Raji (cell line): Measurements from ENCODE around the gene SOAT2.

Experiments
- POLR2A ChIP-seq: IDR thresholded peaks from 2 replicates; pipeline ENCODE4 v1.6.1; 2011; ENCODE audit warnings: low read depth, low read length, control low read depth; ENCODE audit not compliant: insufficient read depth

The SOAT2 gene

DNA sequence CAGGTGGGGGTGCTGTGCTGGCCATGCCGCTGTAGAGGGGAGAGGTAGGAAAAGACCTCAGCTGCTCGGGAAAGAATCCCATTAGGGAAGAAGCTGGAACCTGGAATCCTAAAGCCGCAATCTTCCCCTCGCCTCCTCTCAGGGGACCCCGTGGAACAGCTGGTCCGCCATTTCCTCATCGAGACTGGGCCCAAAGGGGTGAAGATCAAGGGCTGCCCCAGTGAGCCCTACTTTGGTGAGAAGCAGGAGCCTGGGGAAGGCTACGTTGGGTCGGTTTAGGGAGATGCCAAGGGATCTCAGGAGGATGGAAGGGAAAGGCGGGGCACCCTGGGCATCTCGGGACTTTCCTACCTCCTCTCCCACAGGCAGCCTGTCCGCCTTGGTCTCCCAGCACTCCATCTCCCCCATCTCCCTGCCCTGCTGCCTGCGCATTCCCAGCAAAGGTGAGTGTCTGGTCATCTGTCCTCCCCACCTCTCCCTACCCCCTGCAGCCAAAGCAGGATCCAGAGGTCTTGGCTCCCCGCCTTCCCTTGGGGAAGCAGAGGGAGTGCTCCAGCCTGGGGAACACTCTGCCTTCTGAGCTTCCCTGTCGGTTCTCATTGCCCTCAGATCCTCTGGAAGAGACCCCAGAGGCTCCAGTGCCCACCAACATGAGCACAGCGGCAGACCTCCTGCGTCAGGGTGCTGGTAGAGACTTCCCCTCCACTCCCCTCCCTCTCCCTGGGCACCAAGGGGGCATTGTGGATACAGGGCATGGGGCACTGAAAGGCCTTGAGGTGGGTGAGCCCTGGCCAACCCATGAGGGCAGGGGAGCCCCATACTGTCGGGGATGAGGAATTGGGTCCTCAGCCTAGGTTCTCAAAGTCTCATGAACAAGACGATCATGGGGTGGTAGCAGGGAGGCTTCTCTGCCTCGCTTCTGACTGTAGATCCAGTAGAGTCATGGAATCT, 41.0 kb upstream of the SOAT2 start:
- TF ChIP-seq POLR2A = no peak

DNA sequence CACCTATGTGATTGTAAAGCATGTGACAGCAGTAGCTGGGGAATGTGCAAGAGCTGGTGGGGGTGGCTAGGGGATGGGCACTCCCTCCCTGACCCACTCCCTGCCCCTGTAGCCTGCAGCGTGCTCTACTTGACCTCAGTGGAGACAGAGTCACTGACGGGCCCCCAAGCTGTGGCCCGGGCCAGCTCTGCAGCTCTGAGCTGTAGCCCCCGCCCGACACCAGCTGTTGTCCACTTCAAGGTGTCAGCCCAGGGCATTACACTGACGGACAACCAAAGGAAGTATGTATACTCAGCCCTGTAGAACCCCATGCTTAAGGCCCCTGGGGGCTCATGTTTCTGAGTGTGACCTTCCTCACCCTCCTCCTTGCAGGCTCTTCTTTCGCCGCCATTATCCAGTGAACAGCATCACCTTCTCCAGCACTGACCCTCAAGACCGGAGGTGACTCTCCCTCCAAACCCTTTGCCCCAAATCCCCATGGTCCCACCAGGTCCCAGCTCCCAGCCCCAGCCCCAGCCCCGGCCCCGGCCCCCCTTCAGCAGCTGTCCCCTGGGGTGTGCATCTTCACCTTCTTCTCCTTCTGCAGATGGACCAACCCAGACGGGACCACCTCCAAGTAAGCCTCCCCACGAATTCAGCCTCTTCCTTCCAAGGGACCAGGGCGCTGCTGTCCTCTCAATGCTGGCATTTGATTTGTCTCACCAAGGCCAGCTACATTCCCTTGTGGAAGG, 40.1 kb upstream of the SOAT2 start:
- no peak for TF ChIP-seq POLR2A

DNA sequence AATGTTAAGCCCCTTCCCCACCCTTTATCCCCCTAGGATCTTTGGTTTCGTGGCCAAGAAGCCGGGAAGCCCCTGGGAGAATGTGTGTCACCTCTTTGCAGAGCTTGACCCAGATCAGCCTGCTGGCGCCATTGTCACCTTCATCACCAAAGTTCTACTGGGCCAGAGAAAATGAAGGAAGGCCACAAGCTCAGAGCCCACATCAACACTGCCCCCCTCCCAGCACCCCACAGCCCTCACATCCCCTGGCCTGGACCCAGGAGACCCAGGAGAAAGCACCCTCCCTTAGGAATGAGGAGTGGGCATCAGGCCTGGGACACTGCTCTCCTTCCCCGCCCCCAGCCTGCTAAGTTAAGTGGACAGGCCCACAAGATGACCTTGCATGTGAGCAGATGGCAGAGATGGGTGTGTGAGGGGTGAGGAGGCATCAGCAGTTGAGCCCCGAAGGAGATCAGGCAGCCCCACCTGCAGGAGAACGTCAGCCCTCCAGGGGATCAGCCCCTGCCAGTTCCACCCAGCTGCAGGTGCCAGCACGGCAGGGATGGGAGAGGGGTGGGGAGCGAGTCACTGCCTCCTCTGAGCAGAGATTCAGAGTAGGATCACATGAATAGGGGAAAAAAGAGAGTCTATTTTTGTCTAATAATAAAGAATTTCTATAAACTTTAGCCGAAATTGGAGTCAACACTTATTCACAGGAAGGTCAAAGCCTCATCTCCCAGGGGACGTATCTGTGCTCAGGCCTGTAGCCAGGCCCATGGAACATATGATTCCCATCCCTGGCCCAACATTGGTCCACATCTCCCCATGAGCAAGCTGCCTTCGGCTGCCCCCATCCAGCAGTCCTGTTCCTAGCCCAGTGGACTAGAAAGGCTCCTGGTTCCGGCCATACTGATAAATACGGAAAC, 39.3 kb upstream of the SOAT2 start:
- no peak for TF ChIP-seq POLR2A

DNA sequence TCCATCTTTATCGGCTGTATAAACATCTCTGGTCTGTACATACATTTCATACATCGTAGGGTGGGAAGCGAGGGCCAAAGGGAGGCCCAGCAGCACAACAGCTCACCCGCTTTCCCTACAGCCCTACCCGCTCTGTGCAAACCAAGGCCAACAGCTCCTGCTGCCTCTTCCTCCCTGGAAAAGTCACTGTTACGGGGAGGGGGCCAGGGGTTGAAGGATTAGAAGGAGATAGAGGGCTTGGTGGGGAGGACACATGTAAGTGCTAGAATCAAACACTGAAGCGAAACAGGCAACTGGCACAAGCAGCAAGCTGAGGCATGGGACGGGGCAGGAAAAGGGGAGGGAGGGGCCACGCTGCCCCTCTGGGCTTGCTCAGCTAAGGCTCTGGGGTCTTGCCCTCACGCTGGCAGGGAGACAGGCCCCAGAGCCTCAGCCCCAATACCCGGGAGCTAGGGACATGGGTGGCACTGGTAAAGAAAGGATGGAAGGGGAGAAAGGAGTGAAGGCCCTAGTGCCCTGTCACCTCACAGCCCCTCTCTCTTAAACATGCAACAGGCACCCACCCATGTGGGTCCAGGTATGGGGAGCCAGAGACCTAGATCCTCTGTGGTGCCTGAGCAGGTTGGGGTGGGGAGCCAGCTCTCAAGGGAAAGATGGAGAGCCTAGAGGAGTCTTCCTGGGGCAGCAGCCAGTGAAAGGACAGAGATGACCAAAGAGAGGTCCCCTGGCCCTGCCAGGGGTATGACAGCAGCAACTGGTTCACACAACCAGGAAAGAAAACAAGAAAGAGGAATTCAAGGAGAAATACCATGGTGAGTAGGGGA, 38.5 kb upstream of the SOAT2 start:
- TF ChIP-seq POLR2A = no peak

DNA sequence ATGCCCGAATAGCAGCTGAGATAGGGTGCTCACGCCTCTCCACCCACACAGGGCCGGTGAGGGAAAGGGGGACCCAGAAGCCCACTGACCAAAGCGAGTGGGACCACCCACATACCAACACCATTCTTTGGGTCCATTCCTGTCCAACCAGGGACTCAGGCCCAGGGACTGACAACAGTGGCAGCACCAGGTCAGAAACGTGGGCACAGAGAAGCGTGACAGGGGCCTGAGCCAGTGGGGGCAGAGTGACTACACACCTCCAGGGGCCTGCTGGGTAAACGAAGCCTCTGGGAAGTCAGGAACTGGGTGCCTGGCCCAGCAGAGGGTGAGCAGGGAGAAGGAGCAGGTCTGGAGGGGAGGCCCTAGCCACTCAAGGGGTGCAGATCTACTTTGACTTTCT, 37.8 kb upstream of the SOAT2 start:
- no peak for TF ChIP-seq POLR2A

DNA sequence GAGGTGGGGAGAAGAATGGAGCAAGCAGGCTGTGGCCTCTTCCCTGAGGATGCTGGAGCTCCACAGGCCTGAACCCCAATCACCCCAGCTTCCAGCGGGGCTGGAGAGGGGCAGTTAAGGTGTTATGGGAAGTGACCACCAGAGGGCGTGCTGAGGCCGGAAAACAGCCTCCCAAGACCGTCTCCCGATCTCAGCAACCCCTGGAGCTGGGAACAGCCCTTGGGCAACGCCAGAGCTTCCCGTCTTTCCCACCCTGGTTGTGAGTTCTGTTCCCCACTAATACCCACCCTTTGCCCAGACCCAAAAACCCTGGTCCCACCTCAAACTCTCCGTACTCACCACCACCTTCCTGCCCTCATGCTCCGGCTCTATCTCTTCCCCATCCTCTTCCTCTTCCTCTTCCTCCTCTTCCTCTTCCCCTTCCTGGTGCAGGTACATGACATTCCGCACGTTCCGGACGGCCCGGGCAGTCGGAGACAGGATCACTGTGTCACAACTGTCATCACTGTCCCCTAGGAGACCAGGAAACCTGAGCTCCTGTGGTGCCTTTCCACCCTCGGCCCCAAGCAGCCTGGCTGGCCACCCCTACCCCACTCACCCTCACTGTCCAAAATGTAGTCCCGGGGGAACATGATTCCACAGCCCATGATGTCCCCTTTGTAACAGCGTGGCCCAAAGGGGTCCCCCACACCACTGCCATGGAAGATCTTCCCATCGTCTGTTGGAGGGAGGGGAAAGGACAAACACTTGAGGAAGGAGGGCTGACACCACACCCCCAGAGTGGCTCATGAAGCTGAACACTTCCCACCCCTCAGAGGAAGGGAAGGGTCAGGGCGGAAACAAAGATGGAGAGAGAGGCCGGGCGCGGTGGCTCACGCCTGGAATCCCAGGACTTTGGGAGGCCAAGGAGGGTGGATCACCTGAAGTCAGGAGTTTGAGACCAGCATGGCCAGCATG, 37.0 kb upstream of the SOAT2 start:
- no peak for TF ChIP-seq POLR2A

DNA sequence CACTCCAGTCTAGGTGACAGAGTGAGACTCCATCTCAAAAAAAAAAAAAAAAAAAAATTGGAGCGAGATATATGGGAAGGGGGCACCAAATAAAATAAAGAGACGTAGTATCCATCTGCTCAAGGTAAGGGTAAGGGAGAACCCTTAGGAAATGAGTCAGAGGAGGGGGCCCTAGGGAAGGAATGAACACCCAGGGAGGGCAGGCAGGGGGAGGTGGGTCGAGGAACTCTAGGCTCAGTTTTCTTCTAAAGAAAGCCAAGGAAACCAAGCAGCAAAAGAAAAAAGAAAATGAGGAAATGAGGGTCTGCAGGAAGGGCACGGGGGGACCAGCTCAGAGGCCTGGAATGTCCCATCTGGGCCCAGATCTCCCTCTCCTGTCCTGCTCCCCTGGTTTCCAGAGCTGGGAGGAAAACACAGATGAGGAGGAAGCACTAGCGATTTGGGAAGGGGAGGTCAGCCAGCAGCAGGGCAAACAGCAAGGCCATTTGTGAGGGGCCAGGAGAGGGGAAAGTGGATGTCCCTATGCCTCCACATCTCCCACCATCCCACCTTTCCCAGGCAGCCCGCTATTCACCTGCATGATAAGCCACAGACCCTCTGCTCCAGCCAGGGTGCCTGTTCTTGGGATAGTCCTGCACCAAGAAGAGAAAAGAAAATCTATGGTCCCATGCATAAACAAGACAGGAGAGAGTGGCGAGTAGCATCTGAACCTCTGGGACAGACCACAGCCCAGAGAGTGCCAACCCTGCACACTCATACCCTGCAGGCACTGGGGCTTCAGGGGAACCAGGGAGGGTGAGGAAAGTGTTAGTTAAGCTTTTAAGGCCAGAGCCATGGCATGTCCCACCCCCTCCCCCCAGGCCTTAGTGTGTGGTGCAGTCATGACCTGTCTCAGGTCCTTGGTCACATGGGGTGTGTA, 36.0 kb upstream of the SOAT2 start:
- no peak for TF ChIP-seq POLR2A

DNA sequence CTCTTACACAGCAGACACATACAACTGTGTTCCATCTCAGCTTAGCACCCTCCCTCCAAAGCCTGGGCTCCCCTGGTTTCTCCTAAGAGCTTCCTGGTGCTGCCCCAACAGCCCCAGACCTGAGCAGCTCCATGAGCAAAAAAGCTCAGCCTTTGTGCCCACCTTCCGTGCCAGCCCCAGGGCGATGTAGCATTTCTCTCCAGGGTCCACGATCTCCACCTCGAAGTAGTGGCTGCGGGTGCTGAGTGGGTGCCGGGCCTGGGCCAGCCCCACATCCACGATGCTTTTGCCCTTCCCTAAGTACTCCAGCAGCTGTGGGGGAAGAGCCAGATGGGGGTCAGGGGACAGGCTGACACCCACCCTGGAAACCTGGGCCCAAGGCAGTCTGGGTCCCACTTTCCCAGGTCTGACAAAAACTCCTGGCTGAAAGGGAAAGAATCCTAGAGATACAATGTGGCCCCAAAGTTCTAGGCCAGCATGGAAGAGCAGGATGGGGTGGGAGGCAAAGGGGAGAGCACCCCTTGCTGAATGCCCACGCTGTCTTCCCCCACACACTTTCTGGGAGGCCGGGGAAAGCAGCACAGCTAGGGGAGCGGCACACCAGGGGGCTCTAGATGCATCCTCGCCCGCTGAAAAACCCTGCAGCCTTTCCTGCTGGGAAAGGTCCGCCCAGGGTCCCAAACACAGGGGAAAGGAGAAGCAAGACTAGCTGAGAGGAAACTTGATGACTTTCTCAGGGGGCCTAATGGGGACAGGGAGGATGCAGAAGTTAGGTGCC, 35.1 kb upstream of the SOAT2 start:
- TF ChIP-seq POLR2A = no peak

DNA sequence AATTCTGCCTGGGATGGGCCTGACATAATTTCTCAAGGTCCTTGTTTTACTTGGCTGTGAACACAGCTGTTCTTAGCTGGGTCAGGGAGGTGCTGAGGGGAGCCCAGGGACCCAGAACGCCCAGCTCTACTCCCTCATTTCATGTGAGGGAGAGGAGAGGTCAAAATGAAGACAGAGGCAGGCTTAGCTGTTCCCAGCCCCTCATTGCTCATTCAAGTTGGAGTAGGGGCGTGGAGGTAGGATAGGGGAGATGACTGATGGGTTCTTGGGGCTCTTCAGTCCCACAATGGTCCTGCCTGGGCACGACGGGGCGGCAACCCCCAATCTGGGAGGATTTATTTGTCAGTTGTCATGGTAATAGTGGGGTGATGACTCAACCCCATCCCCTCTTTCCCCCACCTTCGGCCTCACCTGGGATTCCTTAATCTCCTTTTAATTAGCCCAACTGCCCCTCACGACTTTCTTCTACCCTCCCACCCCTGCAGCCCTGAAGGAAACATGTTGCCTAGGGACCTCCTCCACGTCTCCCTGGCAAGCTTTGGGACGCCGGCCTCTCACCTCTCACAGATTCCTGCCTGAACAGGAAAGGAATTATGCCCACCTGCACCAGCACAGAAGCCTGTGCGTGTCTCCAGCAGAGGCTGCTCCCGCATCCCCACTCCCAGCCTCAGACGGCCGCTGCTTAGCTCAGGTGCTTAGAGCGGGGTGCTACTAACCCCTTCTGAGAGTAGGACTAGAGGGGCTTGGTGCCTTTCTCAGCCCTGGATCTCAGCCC, 34.3 kb upstream of the SOAT2 start:
- no peak for TF ChIP-seq POLR2A

DNA sequence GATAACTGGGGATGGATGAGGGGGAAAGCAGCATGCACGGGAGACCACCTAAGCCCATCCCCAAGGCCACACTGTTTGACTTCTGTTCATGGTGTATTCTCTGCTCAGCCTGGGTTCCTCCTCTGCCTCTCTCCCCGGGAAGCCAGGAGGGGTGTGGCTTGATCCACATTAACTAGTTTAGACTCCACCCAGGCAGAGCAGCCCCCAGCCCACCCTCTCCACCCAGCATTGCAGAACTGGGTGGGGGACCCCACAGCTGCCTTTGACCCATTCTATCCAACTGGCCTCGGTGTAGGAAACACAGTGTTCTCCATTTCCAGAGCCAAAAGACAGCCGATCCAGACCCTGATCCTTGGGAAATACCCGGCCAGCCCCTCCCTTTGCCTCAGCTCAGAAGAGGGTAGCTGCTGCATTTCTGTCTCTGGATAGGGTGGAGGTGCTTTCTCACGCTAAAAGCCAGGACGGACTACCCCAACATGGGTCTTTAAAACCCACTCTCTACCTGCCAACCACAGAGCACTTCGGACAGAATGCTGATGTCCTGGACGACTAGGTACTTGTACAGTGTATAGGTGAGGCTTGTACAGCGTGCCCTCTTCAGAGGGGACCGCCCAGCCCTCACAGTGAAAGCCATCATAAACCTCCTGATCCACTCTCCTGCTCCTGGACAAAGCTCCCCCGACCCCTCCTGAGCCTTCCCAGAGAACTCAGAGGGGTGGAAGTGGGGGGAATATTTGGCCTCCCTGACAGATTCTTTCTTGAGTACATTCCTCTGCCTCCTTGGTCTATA, 33.5 kb upstream of the SOAT2 start:
- TF ChIP-seq POLR2A = no peak

DNA sequence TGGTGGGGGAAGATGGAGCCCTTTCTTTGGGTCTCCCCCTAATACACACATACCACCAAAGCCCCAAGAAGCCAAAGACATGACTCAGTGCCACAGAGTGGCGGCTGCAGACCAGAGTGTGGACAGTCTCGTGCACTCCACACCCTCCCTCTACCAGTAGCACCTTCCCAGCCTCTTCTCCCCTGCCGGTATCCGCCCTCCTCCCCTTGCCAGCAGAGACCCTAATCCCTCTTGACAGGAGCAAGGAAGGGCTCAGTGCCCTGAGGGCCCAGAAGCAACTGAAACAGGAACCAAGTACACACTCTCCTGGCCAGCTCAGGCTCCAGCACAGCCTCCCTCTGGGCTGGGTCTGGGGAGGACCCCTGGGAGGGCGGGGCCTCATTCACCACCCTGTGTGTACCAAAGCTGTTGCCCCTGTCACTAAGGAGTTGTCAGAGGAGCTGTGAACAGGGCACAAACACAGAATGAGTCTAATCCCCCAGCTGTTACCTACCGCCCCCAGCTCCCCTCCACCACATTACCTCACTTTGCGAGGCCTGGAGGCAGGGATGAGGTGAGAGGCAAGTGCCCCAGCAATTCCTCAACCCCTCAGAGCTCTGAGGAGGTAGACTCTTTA, 32.3 kb upstream of the SOAT2 start:
- no peak for TF ChIP-seq POLR2A
